ENCODE data around the gene SLIT3. TPM values are rescaled to one million over a fixed set of nuclear protein-coding genes. Genes with fewer than 3 reads are reported as not detected.

Gene SLIT3
- total RNA-seq, 1 experiment from 2014 or later, result 0.44 TPM

DNA sequence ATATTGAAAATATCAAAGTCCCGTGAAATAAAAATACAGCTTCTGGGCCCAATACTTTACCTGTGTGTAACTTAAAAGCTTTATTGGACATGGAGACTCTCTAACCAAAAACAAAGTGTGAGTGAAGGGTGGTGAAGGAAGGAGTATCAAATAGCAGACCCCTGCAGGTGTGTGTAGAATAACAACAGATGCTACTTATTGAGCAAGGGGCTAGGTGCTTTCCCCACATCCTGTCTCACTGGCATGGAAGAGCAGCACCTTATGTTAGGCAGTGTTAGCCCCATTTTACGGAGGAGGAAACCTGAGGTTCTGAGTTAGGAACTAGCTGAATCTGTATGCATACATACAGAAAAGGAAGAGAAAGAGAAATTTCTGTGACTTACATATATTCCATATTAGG, 21.8 kb downstream of the SLIT3 start:
- H4K20me1 ChIP-seq (ENCODE audit: low read length), result no peaks in the 10 kb centered on the region
- H3K27ac ChIP-seq (ENCODE audit: low read length), result no peak overlapping the region
- DNase-seq (no peak), ATAC-seq (no peak)
- no peak overlapping the region for H3K4me3 ChIP-seq (ENCODE audit: low read length)
- no peaks in the 10 kb centered on the region for H3K36me3 ChIP-seq (ENCODE audit: low read depth, low read length)
- no peaks in the 10 kb centered on the region for H3K79me2 ChIP-seq (ENCODE audit: low read length)
- no peak overlapping the region for H3K9ac ChIP-seq (ENCODE audit: low read length)
- H3K9me2 ChIP-seq (replicated peaks; ENCODE audit: low read length), result no peaks in the 10 kb centered on the region
- intact Hi-C loops (cut with micrococcal nuclease), result no loop called here
- H3K9me3 ChIP-seq (ENCODE audit: low read length), result no peaks in the 10 kb centered on the region
- POLR2A ChIA-PET (ENCODE audit: unreplicated experiment), result no interaction called here
- H3K27me3 ChIP-seq (ENCODE audit: low read length), result no peaks in the 10 kb centered on the region
- H3K4me2 ChIP-seq (ENCODE audit: low read length), result no peak overlapping the region
- H2AFZ ChIP-seq (ENCODE audit: low read length), result no peak overlapping the region
- no peaks in the 10 kb centered on the region for H3F3A ChIP-seq (ENCODE audit: low read length, unreplicated experiment)
- no TSS peak for BruUV-seq (replicated peaks)
- CTCF ChIA-PET, result no interaction called here
- TF ChIP-seq EZH2phosphoT487 (IDR thresholded peaks at IDR 0.05; ENCODE audit: borderline replicate concordance, low read length) (no peak), EZH2 (IDR thresholded peaks at IDR 0.05; ENCODE audit: low read length, unreplicated experiment) (no peak)
- TF ChIP-seq, protein P1, sequence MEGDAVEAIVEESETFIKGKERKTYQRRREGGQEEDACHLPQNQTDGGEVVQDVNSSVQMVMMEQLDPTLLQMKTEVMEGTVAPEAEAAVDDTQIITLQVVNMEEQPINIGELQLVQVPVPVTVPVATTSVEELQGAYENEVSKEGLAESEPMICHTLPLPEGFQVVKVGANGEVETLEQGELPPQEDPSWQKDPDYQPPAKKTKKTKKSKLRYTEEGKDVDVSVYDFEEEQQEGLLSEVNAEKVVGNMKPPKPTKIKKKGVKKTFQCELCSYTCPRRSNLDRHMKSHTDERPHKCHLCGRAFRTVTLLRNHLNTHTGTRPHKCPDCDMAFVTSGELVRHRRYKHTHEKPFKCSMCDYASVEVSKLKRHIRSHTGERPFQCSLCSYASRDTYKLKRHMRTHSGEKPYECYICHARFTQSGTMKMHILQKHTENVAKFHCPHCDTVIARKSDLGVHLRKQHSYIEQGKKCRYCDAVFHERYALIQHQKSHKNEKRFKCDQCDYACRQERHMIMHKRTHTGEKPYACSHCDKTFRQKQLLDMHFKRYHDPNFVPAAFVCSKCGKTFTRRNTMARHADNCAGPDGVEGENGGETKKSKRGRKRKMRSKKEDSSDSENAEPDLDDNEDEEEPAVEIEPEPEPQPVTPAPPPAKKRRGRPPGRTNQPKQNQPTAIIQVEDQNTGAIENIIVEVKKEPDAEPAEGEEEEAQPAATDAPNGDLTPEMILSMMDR (conservative IDR thresholded peaks at IDR 0.05; ENCODE audit: low read depth, low read length), result no peak
- no peaks in the 10 kb centered on the region for H3K4me1 ChIP-seq (ENCODE audit: insufficient read depth, low read length)

DNA sequence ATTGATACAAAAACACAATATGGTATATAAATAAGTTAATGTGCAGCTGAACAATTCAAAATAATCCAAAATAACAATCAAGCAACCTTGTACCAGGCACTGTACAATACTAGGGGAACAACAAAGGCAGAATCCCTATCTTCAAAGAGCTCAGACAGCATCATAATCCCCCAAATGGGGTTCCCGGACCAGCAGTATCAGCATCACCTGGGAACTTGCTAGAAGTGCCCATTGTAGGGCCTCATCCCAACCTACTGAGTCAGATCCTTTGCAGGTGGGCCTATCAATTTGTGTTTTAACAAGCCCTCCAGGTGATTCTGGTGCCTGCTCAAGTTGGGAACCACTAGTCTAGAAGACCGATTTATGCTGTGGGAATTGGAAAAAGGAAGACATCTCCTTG, 27.1 kb downstream of the SLIT3 start:
- BruUV-seq (replicated peaks), result no TSS peak
- no peaks in the 10 kb centered on the region; the same call in 1 of the 2 replicates for H3K27me3 ChIP-seq (ENCODE audit: low read length)
- no peaks in the 10 kb centered on the region for H3K9me2 ChIP-seq (replicated peaks; ENCODE audit: low read length)
- TF ChIP-seq EZH2phosphoT487 (IDR thresholded peaks at IDR 0.05; ENCODE audit: borderline replicate concordance, low read length), result no peak
- ChIA-PET POLR2A (ENCODE audit: unreplicated experiment) (no interaction called here), CTCF (no interaction called here)
- H3K79me2 ChIP-seq (ENCODE audit: low read length), result no peaks in the 10 kb centered on the region
- intact Hi-C loops (cut with micrococcal nuclease), result no loop called here
- H4K20me1 ChIP-seq (ENCODE audit: low read length), result no peaks in the 10 kb centered on the region
- no peaks in the 10 kb centered on the region for H3F3A ChIP-seq (ENCODE audit: low read length, unreplicated experiment)
- no peak overlapping the region for H3K4me3 ChIP-seq (ENCODE audit: low read length)
- H3K4me1 ChIP-seq (ENCODE audit: insufficient read depth, low read length), result no peaks in the 10 kb centered on the region
- no peak for DNase-seq
- H2AFZ ChIP-seq (ENCODE audit: low read length), result no peak overlapping the region
- H3K36me3 ChIP-seq (ENCODE audit: low read depth, low read length), result no peaks in the 10 kb centered on the region
- H3K27ac ChIP-seq (ENCODE audit: low read length), result no peak overlapping the region
- no peaks in the 10 kb centered on the region for H3K9me3 ChIP-seq (ENCODE audit: low read length)
- H3K4me2 ChIP-seq (ENCODE audit: low read length), result no peak overlapping the region
- no peak overlapping the region for H3K9ac ChIP-seq (ENCODE audit: low read length)
- no peak for ATAC-seq

DNA sequence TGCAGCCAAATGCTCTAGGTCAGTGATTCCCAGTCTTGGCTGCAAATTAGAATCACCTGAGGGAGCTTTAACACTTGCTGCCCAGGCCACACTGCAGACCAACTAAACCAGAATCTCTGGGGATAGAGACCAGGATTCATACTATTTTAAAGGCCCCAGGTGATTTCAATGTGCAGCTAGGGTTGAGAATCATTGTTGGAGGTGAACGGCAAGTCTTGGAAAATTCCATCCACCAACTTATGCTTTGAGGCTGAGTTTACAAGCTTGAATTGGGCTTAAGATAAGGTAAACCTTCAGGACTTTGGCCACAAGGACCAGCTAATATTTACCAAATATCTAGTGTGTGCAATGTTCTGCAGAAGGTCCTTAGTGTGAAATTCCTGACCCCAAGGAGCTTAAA, 27.5 kb downstream of the SLIT3 start:
- H3F3A ChIP-seq (ENCODE audit: low read length, unreplicated experiment), result no peaks in the 10 kb centered on the region
- H3K4me3 ChIP-seq (ENCODE audit: low read length), result no peak overlapping the region
- H3K27me3 ChIP-seq (ENCODE audit: low read length), result no peaks in the 10 kb centered on the region; the same call in 1 of the 2 replicates
- no peak for ATAC-seq
- H3K4me2 ChIP-seq (ENCODE audit: low read length), result no peak overlapping the region
- POLR2A ChIA-PET (ENCODE audit: unreplicated experiment), result no interaction called here
- H3K9ac ChIP-seq (ENCODE audit: low read length), result no peak overlapping the region
- intact Hi-C loops (cut with micrococcal nuclease), result no loop called here
- no peaks in the 10 kb centered on the region for H3K36me3 ChIP-seq (ENCODE audit: low read depth, low read length)
- BruUV-seq (replicated peaks), result no TSS peak
- TF ChIP-seq EZH2phosphoT487 (IDR thresholded peaks at IDR 0.05; ENCODE audit: borderline replicate concordance, low read length) (no peak), EZH2 (IDR thresholded peaks at IDR 0.05; ENCODE audit: low read length, unreplicated experiment) (no peak)
- TF ChIP-seq, protein P1 (conservative IDR thresholded peaks at IDR 0.05; ENCODE audit: low read depth, low read length), result no peak
- H3K9me2 ChIP-seq (replicated peaks; ENCODE audit: low read length), result no peaks in the 10 kb centered on the region
- no peaks in the 10 kb centered on the region for H4K20me1 ChIP-seq (ENCODE audit: low read length)
- DNase-seq, result no peak
- H3K4me1 ChIP-seq (ENCODE audit: insufficient read depth, low read length), result no peaks in the 10 kb centered on the region
- H3K79me2 ChIP-seq (ENCODE audit: low read length), result no peaks in the 10 kb centered on the region
- CTCF ChIA-PET, result no interaction called here
- H3K27ac ChIP-seq (ENCODE audit: low read length), result no peak overlapping the region
- H3K9me3 ChIP-seq (ENCODE audit: low read length), result no peaks in the 10 kb centered on the region
- H2AFZ ChIP-seq (ENCODE audit: low read length), result no peak overlapping the region

Data from PC-3 (cell line).